Measurements from ENCODE around the gene TUBB. TPM values are rescaled to one million over a fixed set of nuclear protein-coding genes. Genes with fewer than 3 reads are reported as not detected.
"Not testable (repeated sequence)": the region's sequence is repeated elsewhere in the genome, so short reads cannot be mapped to it uniquely, and the experiment has no call there.

TUBB gene
- total and polyA plus RNA-seq, 10 donors, result 109 to 344 (median 243) TPM

GRCh38 chr6:30721198-30722024 lies 1.3 kb downstream of the TUBB start:
- H3K27me3 ChIP-seq (replicated peaks in 1 of 7), result no peaks in the 10 kb centered on the region
- peak overlapping the region; percentile 80 to 97 (median 94) for H3K4me3 ChIP-seq
- peaks cover 31 to 83% (median 77%) of the 10 kb centered on the region in 6 donors for H3K4me1 ChIP-seq
- peak; percentile 98 for DNase-seq
- no peak for TF ChIP-seq POLR2A (IDR thresholded peaks at IDR 0.05)
- TF ChIP-seq POLR2AphosphoS5 (IDR thresholded peaks at IDR 0.05), result peak; percentile 78 to 85 (median 82)
- TF ChIP-seq CTCF (IDR thresholded peaks at IDR 0.05 in 8 of 11, conservative IDR thresholded peaks at IDR 0.05 in 3 of 11), result peak in 10 of 11 experiments; percentile 2 to 91 (median 76)
- 1% methylated on average over 56 to 71 of the region's 71 CpGs for WGBS, 5 donors
- H3K9me3 ChIP-seq, result no peaks in the 10 kb centered on the region
- H3K36me3 ChIP-seq, result peaks cover 0 to 46% (median 39%) of the 10 kb centered on the region in 6 donors
- peak overlapping the region; percentile 89 to 99 (median 98) for H3K27ac ChIP-seq
- intact Hi-C loops (cut with DNase I; ENCODE audit: low total_unique reads), result loop anchor here (2.0 to 10.0 kb wide), 2 partner anchors 39 to 107 kb away; partner anchors contain the start of genes MRPS18B and PPP1R10

- peaks cover 31 to 83% (median 73%) of the 10 kb centered on the region in 6 donors for H3K4me1 ChIP-seq
- intact Hi-C loops (cut with DNase I; ENCODE audit: low total_unique reads), result loop anchor here (10.0 kb wide), 1 partner anchor 107 kb away; the partner anchor contains the start of genes MRPS18B and PPP1R10
- 4 to 7% (median 6%) methylated on average over 10 of the region's 10 CpGs for WGBS, 5 donors
- peak overlapping the region; percentile 80 to 97 (median 94) for H3K4me3 ChIP-seq
- H3K27me3 ChIP-seq (replicated peaks in 1 of 7); H3K9me3 ChIP-seq; DNase-seq: not testable (repeated sequence)
- H3K27ac ChIP-seq, result peak overlapping the region; percentile 89 to 99 (median 98)
- peaks cover 0 to 52% (median 42%) of the 10 kb centered on the region in 6 donors for H3K36me3 ChIP-seq
Observed at GRCh38 chr6:30722025-30722279, 1.8 kb downstream of the TUBB start.

- TF ChIP-seq POLR2AphosphoS5 (IDR thresholded peaks at IDR 0.05), result peak; percentile 61 to 89 (median 67)
- TF ChIP-seq CTCF (IDR thresholded peaks at IDR 0.05 in 8 of 11, conservative IDR thresholded peaks at IDR 0.05 in 3 of 11), result peak; percentile 91 to 98 (median 95)
- no peak for TF ChIP-seq POLR2A (IDR thresholded peaks at IDR 0.05)
- peaks cover 0 to 57% (median 47%) of the 10 kb centered on the region in 6 donors for H3K36me3 ChIP-seq
- H3K9me3 ChIP-seq, result no peaks in the 10 kb centered on the region
- peak; percentile 95 for DNase-seq
- H3K27ac ChIP-seq, result peak overlapping the region; percentile 89 to 99 (median 98)
- intact Hi-C loops (cut with DNase I; ENCODE audit: low total_unique reads), result loop anchor here (10.0 kb wide), 1 partner anchor 108 kb away; the partner anchor contains the start of genes MRPS18B and PPP1R10
- peak overlapping the region; percentile 80 to 97 (median 94) for H3K4me3 ChIP-seq
- 10 to 15% (median 13%) methylated on average over 27 of the region's 27 CpGs for WGBS, 5 donors
- H3K4me1 ChIP-seq, result peaks cover 31 to 86% (median 70%) of the 10 kb centered on the region in 6 donors
- H3K27me3 ChIP-seq (replicated peaks in 1 of 7), result no peaks in the 10 kb centered on the region
Observed at GRCh38 chr6:30722280-30723112, 2.3 kb downstream of the TUBB start.

GRCh38 chr6:30723159-30723842 lies 3.1 kb downstream of the TUBB start:
- Histone ChIP-seq H3K36me3 (peaks cover 0 to 65% (median 55%) of the 10 kb centered on the region in 6 donors), H3K4me1 (peaks cover 31 to 86% (median 63%) of the 10 kb centered on the region in 6 donors), H3K27ac (peak overlapping the region in 4 of 8 donors; percentile 98 to 99 (median 98)), H3K4me3 (peak overlapping the region in 1 of 8 donors; percentile 92)
- intact Hi-C loops (cut with DNase I; ENCODE audit: low total_unique reads), result loop anchor here (10.0 kb wide), 1 partner anchor 108 kb away; the partner anchor contains the start of genes MRPS18B and PPP1R10
- DNase-seq, result peak; percentile 77
- 49 to 81% (median 74%) methylated on average over 12 to 16 of the region's 16 CpGs for WGBS, 5 donors
- H3K9me3 ChIP-seq; H3K27me3 ChIP-seq (replicated peaks in 1 of 7): not testable (repeated sequence)
